Neural crest cell (in vitro differentiated cells): Measurements from ENCODE around the gene S1PR2. TPM values are rescaled to one million over a fixed set of nuclear protein-coding genes. Genes with fewer than 3 reads are reported as not detected.

Experiments
- DNase-seq: peaks from one replicate; pipeline ENCODE4 v3.0.0; 2021; ENCODE audit warnings: low read depth, mixed read lengths, low spot score
- H3K27ac Mint-ChIP-seq: one replicate; pipeline ENCODE4 v1.8.0; 2021; ENCODE audit warnings: mild to moderate bottlenecking, mixed read lengths; ENCODE audit not compliant: unreplicated experiment
- H3K27me3 Mint-ChIP-seq: 2 replicates; pipeline ENCODE4 v1.8.0; 2021; ENCODE audit warnings: low read depth, mild to moderate bottlenecking, mixed read lengths
- H3K36me3 Mint-ChIP-seq: 2 replicates; pipeline ENCODE4 v1.8.0; 2021; ENCODE audit warnings: low read depth, mild to moderate bottlenecking, mixed read lengths
- H3K4me1 Mint-ChIP-seq: 2 replicates; pipeline ENCODE4 v1.8.0; 2021; ENCODE audit warnings: mixed read lengths
- H3K4me3 Mint-ChIP-seq: one replicate; pipeline ENCODE4 v1.8.0; 2021; ENCODE audit warnings: mild to moderate bottlenecking, mixed read lengths
- H3K9me3 Mint-ChIP-seq: 2 replicates; pipeline ENCODE4 v1.8.0; 2021; ENCODE audit warnings: mixed read lengths
- total RNA-seq: library from RNA; stranded (reverse); gene quantifications from 2 replicates; pipeline ENCODE4 v1.2.1, GENCODE V29; 2021
- TF ChIP-seq, protein P1 (sequence below): fragments of 200-600 bp; sonication (generic); conservative IDR thresholded peaks from 2 replicates; pipeline ENCODE4 v1.5.0; 2021; ENCODE audit warnings: antibody characterized with exemption, mild to moderate bottlenecking

S1PR2 gene
- total RNA-seq, 1 donor from 2014 or later: 24.8 TPM

GRCh38 chr19:10271543-10272086 is 40.5 kb upstream of the S1PR2 start:
- Mint-ChIP-seq H3K27me3 (peaks cover 63% of the 10 kb centered on the region), H3K27ac (no peak overlapping the region), H3K9me3 (no peaks in the 10 kb centered on the region), H3K4me3 (no peak overlapping the region), H3K4me1 (no peaks in the 10 kb centered on the region), H3K36me3 (no peaks in the 10 kb centered on the region)
- DNase-seq: no peak
- TF ChIP-seq, protein P1, sequence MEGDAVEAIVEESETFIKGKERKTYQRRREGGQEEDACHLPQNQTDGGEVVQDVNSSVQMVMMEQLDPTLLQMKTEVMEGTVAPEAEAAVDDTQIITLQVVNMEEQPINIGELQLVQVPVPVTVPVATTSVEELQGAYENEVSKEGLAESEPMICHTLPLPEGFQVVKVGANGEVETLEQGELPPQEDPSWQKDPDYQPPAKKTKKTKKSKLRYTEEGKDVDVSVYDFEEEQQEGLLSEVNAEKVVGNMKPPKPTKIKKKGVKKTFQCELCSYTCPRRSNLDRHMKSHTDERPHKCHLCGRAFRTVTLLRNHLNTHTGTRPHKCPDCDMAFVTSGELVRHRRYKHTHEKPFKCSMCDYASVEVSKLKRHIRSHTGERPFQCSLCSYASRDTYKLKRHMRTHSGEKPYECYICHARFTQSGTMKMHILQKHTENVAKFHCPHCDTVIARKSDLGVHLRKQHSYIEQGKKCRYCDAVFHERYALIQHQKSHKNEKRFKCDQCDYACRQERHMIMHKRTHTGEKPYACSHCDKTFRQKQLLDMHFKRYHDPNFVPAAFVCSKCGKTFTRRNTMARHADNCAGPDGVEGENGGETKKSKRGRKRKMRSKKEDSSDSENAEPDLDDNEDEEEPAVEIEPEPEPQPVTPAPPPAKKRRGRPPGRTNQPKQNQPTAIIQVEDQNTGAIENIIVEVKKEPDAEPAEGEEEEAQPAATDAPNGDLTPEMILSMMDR: no peak

GRCh38 chr19:10270616-10271394 is 39.7 kb upstream of the S1PR2 start, which contains the start of gene ICAM1:
ICAM1 (plus strand) TSS chr19:10271120; CDS start chr19:10271160, 40 bp downstream.
- H3K4me3 Mint-ChIP-seq: no peak within 1 kb of the TSS
- DNase-seq: no peak

DNA sequence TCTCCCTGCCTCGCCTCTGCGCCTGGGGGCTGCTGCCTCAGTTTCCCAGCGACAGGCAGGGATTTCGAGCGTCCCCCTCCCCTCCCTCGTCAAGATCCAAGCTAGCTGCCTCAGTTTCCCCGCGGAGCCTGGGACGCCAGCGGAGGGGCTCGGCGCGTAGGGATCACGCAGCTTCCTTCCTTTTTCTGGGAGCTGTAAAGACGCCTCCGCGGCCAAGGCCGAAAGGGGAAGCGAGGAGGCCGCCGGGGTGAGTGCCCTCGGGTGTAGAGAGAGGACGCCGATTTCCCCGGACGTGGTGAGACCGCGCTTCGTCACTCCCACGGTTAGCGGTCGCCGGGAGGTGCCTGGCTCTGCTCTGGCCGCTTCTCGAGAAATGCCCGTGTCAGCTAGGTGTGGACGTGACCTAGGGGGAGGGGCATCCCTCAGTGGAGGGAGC is 39.1 kb upstream of the S1PR2 start:
- Mint-ChIP-seq H3K27me3 (peaks cover 62% of the 10 kb centered on the region), H3K4me1 (no peaks in the 10 kb centered on the region), H3K9me3 (no peaks in the 10 kb centered on the region), H3K27ac (no peak overlapping the region), H3K4me3 (no peak overlapping the region), H3K36me3 (no peaks in the 10 kb centered on the region)
- DNase-seq: no peak
- TF ChIP-seq, protein P1: no peak

More at GRCh38 chr19:10270616-10271394, 39.7 kb upstream of the S1PR2 start, which contains the start of gene ICAM1:
- Mint-ChIP-seq H3K27me3 (peaks cover 63% of the 10 kb centered on the region), H3K27ac (no peak within 1 kb of the TSS), H3K36me3 (no peaks in the 10 kb centered on the region), H3K4me1 (no peaks in the 10 kb centered on the region), H3K9me3 (no peaks in the 10 kb centered on the region)
- TF ChIP-seq, protein P1: peak; percentile 23

DNA sequence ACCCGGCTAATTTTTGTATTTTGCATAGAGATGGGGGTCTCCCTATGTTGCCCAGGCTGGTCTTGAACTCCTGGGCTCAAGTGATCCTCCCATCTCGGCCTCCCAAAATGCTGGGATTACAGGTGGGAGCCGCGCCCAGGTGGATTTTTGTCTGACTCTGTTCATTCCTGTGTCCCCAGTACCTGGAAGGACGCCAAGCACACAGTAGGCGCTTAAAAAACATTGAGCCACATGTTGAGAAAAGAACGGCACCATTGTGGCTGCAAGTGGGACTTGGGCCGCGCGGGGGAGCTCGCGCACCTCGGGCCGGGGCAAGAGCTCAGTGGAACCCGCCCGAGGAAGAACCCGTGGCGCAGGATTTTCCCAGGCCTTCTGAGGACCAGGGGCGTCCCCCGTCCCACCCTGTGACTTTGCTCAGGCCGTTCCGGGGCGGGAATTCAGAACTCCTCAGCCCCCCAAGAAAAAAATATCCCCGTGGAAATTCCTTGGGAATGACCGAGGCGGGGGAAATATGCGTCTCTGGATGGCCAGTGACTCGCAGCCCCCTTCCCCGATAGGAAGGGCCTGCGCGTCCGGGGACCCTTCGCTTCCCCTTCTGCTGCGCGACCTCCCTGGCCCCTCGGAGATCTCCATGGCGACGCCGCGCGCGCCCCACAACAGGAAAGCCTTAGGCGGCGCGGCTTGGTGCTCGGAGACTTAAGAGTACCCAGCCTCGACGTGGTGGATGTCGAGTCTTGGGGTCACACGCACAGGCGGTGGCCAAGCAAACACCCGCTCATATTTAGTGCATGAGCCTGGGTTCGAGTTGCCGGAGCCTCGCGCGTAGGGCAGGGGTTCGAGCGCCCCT is 38.4 kb upstream of the S1PR2 start:
- Mint-ChIP-seq H3K4me1 (no peaks in the 10 kb centered on the region), H3K27me3 (peaks cover 56% of the 10 kb centered on the region), H3K36me3 (no peaks in the 10 kb centered on the region), H3K9me3 (no peaks in the 10 kb centered on the region), H3K27ac (no peak overlapping the region), H3K4me3 (peak overlapping the region; percentile 38)
- TF ChIP-seq, protein P1: peak; percentile 91
- peak; percentile 86 for DNase-seq

GRCh38 chr19:10268071-10268470 is 36.9 kb upstream of the S1PR2 start:
- TF ChIP-seq, protein P1: no peak
- Mint-ChIP-seq H3K27me3 (peaks cover 50% of the 10 kb centered on the region), H3K4me1 (no peaks in the 10 kb centered on the region), H3K4me3 (no peak overlapping the region), H3K36me3 (no peaks in the 10 kb centered on the region), H3K9me3 (no peaks in the 10 kb centered on the region), H3K27ac (no peak overlapping the region)
- DNase-seq: no peak
